ENCODE results near the gene TREX2. TPM values are rescaled to one million over a fixed set of nuclear protein-coding genes. Genes with fewer than 3 reads are reported as not detected.

The TREX2 gene
- total and polyA plus RNA-seq, 2 of the 8 experiments (the other 6 are each of a cell fraction or from before 2014, with no cell fraction given) = 0.71 to 0.80 TPM

DNA sequence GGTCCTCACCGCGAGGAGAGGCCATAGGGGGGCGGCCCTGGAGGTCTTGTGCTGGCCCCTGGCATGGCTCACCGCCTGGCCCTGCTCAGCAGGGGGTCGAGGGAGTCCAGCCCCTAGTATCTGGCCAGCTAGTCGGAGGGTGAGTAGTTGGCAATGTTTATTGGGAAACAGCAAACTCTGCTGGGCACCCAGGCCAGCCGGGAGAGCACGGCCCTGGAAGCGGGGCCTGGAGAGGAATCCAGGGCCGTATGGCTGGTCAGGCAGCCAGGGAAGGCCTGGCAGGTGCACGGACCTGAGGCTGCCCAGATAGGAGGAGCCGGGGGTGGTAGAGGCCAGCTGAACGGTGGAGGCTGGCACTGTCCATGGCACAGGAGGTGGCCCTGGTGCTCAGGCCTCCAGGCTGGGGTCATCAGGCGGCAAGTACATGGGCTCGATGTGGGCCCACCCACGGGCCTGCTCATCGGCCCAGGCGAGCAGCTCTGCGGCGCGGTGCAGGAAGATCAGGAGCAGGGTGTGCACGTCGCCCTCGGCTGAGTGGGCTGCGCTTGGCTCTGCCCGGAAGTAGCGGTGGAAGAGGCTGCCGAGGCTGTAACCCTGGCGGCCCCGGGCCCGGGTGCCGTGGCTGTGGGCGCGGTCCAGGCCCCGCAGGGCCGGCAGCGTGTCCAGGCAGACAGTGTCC lies 1.4 kb downstream of the TREX2 start (continued):
- TF ChIP-seq CTBP2 (IDR thresholded peaks at IDR 0.05; ENCODE audit: borderline replicate concordance, insufficient read depth, insufficient read length, low read length) = no peak
- no peak for TF ChIP-seq TCF12 (IDR thresholded peaks at IDR 0.05; ENCODE audit: low read depth, low read length)

Data from H1 (cell line).